HG03025 (cell line): ENCODE data around the gene CEP350.
A peak's percentile ranks its signal among the peaks of the same experiment; 100 is the strongest.
"Not testable (repeated sequence)": the region's sequence is repeated elsewhere in the genome, so short reads cannot be mapped to it uniquely, and the experiment has no call there.

ENCODE experiments used
- ATAC-seq: cut with Tn5 transposase; IDR thresholded peaks from one replicate; pipeline ENCODE4 v1.9.1; 2021; ENCODE audit warnings: mild to moderate bottlenecking, moderate library complexity; ENCODE audit not compliant: unreplicated experiment, low FRiP score

CEP350 gene

GRCh38 chr1:179984101-179984500 lies 29.5 kb downstream of the CEP350 start:
- ATAC-seq: no peak

GRCh38 chr1:179984942-179985341 lies 30.3 kb downstream of the CEP350 start:
- no peak for ATAC-seq

- no peak for ATAC-seq
Measured at GRCh38 chr1:179990847-179991246, 36.2 kb downstream of the CEP350 start.

- ATAC-seq: no peak
Measured at GRCh38 chr1:179995576-179995975, 41.0 kb downstream of the CEP350 start.

- no peak for ATAC-seq
Measured at GRCh38 chr1:179996099-179996498, 41.5 kb downstream of the CEP350 start.

- no peak for ATAC-seq
Measured at GRCh38 chr1:180000575-180000974, 46.0 kb downstream of the CEP350 start.

- no peak for ATAC-seq
Measured at GRCh38 chr1:180002437-180002836, 47.8 kb downstream of the CEP350 start.

GRCh38 chr1:180003026-180003695 lies 48.6 kb downstream of the CEP350 start:
- peak; percentile 90 for ATAC-seq

GRCh38 chr1:180006762-180007161 lies 52.2 kb downstream of the CEP350 start:
- not testable (repeated sequence) for ATAC-seq

- ATAC-seq: no peak
Measured at GRCh38 chr1:180020017-180020416, 65.4 kb downstream of the CEP350 start.

GRCh38 chr1:180026556-180026955 lies 71.9 kb downstream of the CEP350 start:
- no peak for ATAC-seq

- no peak for ATAC-seq
Measured at GRCh38 chr1:180027949-180028445, 73.4 kb downstream of the CEP350 start.

GRCh38 chr1:180028864-180029263 lies 74.3 kb downstream of the CEP350 start:
- no peak for ATAC-seq

GRCh38 chr1:180029524-180030135 lies 75.0 kb downstream of the CEP350 start:
- ATAC-seq: no peak

- no peak for ATAC-seq
Measured at GRCh38 chr1:180031664-180032063, 77.1 kb downstream of the CEP350 start.

- ATAC-seq: no peak
Measured at GRCh38 chr1:180033390-180033789, 78.8 kb downstream of the CEP350 start.

- ATAC-seq: no peak
Measured at GRCh38 chr1:180040034-180040433, 85.4 kb downstream of the CEP350 start.

GRCh38 chr1:180041582-180041981 lies 87.0 kb downstream of the CEP350 start:
- ATAC-seq: no peak

- no peak for ATAC-seq
Measured at GRCh38 chr1:180042988-180043622, 88.5 kb downstream of the CEP350 start.

- no peak for ATAC-seq
Measured at GRCh38 chr1:180043785-180044184, 89.2 kb downstream of the CEP350 start.

GRCh38 chr1:180046674-180047073 lies 92.1 kb downstream of the CEP350 start:
- ATAC-seq: no peak
